ENCODE results near the gene PCDHB15.

DNA sequence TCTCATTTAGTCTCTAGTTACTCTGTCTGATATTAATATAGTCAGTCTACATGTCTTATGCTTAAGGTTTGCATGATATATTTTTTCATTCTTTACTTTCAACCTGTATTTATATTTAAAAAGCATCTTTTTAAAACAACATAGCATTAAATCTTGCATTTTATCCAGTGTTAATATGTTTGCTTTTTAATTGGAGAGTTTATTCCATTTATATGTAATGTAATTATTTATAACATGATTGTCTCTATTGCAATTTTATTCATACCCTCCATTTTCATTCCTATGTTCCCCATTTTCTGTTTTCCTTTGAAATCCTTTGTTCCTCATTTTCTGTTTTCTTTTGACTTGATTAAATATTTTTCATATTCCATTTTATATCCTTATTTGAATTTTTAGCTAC lies 13.3 kb downstream of the PCDHB15 start:
- TF ChIP-seq, protein P1, sequence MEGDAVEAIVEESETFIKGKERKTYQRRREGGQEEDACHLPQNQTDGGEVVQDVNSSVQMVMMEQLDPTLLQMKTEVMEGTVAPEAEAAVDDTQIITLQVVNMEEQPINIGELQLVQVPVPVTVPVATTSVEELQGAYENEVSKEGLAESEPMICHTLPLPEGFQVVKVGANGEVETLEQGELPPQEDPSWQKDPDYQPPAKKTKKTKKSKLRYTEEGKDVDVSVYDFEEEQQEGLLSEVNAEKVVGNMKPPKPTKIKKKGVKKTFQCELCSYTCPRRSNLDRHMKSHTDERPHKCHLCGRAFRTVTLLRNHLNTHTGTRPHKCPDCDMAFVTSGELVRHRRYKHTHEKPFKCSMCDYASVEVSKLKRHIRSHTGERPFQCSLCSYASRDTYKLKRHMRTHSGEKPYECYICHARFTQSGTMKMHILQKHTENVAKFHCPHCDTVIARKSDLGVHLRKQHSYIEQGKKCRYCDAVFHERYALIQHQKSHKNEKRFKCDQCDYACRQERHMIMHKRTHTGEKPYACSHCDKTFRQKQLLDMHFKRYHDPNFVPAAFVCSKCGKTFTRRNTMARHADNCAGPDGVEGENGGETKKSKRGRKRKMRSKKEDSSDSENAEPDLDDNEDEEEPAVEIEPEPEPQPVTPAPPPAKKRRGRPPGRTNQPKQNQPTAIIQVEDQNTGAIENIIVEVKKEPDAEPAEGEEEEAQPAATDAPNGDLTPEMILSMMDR (IDR thresholded peaks at IDR 0.05; ENCODE audit: poor library complexity, severe bottlenecking), result no peak
- TF ChIP-seq EZH2 (IDR thresholded peaks at IDR 0.05; ENCODE audit: borderline replicate concordance, insufficient read depth, low read length, poor library complexity, severe bottlenecking), result no peak
